AG04450 (cell line): ENCODE measurements around the gene NEDD4. TPM values are rescaled to one million over a fixed set of nuclear protein-coding genes. Genes with fewer than 3 reads are reported as not detected.

Experiments used
- CTCF ChIA-PET: fragments of 300-600, 350-600 bp; formaldehyde crosslinking; extraction: SDS; loops from one replicate; lab custom pipeline; 2022; ENCODE audit warnings: antibody characterized with exemption, inconsistent platforms; lab: Charles Lee
- POLR2A ChIA-PET: fragments of 350-600 bp; formaldehyde crosslinking; extraction: SDS; loops from one replicate; lab custom pipeline; 2021; ENCODE audit warnings: antibody characterized with exemption, inconsistent platforms; lab: Yijun Ruan, JAX
- DNase-seq: peaks from one replicate; pipeline ENCODE4 v3.0.0-alpha.2; 2011; ENCODE audit warnings: low read depth, low spot score
- H3K27ac ChIP-seq: one replicate; pipeline ENCODE4 v1.5.1; 2012; ENCODE audit warnings: low read depth, low read length, control low read depth
- H3K27me3 ChIP-seq: one replicate; pipeline ENCODE4 v1.6.0; 2012; ENCODE audit warnings: low read length; ENCODE audit not compliant: control insufficient read depth, insufficient read depth
- H3K4me3 ChIP-seq: 2 replicates; pipeline ENCODE4 v1.5.1; 2011; ENCODE audit warnings: mild to moderate bottlenecking, low read depth, low read length, control low read depth
- H3K9me3 ChIP-seq: 2 replicates; pipeline ENCODE4 v1.5.1; 2012; ENCODE audit warnings: low read length; ENCODE audit not compliant: control insufficient read depth, insufficient read depth
- CTCF ChIP-seq: IDR thresholded peaks from 2 replicates; pipeline ENCODE4 v1.5.1; 2011; ENCODE audit warnings: low read depth, low read length, control low read depth, inconsistent platforms
- polyA plus RNA-seq: library from polyadenylated mRNA; depleted of rRNA; stranded (reverse); fragments of >200 nt; gene quantifications from 2 replicates; pipeline ENCODE4 v1.2.3, GENCODE V29; 2011

NEDD4 gene
- polyA plus RNA-seq, 1 experiment = 57.8 TPM

DNA sequence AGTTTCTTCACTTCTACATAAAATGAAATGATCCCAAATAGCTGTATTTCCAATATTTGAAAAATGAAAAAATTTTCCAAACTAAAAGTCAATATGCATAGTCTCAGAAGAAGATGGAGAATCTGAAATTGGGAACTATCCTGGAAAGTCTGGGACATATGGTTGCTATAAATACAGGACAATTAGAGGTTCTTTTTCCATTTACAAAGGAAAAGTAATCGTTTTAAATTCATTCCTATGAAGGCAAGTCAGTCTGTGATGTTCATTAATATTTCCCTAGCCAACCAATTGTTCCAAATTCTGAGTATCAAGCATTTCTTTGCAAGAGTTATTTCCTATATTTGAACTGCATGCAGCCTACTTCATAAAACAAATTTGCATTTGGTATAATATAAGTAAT, 102.2 kb downstream of the NEDD4 start:
- DNase-seq = no peak
- CTCF ChIA-PET = no interaction called here
- Histone ChIP-seq H3K27me3 (no peaks in the 10 kb centered on the region), H3K4me3 (no peak overlapping the region), H3K9me3 (peaks cover 2% of the 10 kb centered on the region; the same call in 1 of the 2 replicates), H3K27ac (no peak overlapping the region)
- POLR2A ChIA-PET = no interaction called here
- TF ChIP-seq CTCF = no peak

GRCh38 chr15:55884223-55884622, 109.2 kb downstream of the NEDD4 start:
- CTCF ChIA-PET = no interaction called here
- DNase-seq = no peak
- no peaks in the 10 kb centered on the region for H3K27me3 ChIP-seq

GRCh38 chr15:55879181-55879580, 114.2 kb downstream of the NEDD4 start:
- H3K27ac ChIP-seq = no peak overlapping the region
- no peaks in the 10 kb centered on the region for H3K27me3 ChIP-seq
- ChIA-PET POLR2A (no interaction called here), CTCF (no interaction called here)
- no peak for DNase-seq
- TF ChIP-seq CTCF = no peak
- no peak overlapping the region for H3K4me3 ChIP-seq
- no peaks in the 10 kb centered on the region for H3K9me3 ChIP-seq

More at GRCh38 chr15:55884223-55884622, 109.2 kb downstream of the NEDD4 start:
- no peak for TF ChIP-seq CTCF
- no peak overlapping the region for H3K27ac ChIP-seq
- POLR2A ChIA-PET = no interaction called here
- H3K4me3 ChIP-seq = no peak overlapping the region
- H3K9me3 ChIP-seq = peaks cover 2% of the 10 kb centered on the region; the same call in 1 of the 2 replicates

GRCh38 chr15:55873024-55873720, 120.2 kb downstream of the NEDD4 start:
- CTCF ChIA-PET = interaction anchor here (0.7 to 1.4 kb wide), 3 partner anchors 24 to 1045 kb away, joined by 3 to 6 read pairs (median 4); no protein-coding TSS in a partner anchor
- no peak overlapping the region for H3K27ac ChIP-seq
- H3K27me3 ChIP-seq = no peaks in the 10 kb centered on the region
- no peak overlapping the region for H3K4me3 ChIP-seq
- TF ChIP-seq CTCF = no peak
- POLR2A ChIA-PET = no interaction called here
- DNase-seq = no peak
- H3K9me3 ChIP-seq = no peaks in the 10 kb centered on the region

- no peak for TF ChIP-seq CTCF
- CTCF ChIA-PET = interaction anchor here (0.7 to 1.4 kb wide), 3 partner anchors 25 to 1046 kb away, joined by 3 to 6 read pairs (median 4); no protein-coding TSS in a partner anchor
- no peak for DNase-seq
- POLR2A ChIA-PET = no interaction called here
- Histone ChIP-seq H3K27ac (no peak overlapping the region), H3K27me3 (no peaks in the 10 kb centered on the region), H3K9me3 (no peaks in the 10 kb centered on the region), H3K4me3 (no peak overlapping the region)
Observed at GRCh38 chr15:55872471-55872870, 120.9 kb downstream of the NEDD4 start.
